Measurements from ENCODE around the gene SUV39H1.
"Not testable (repeated sequence)": the region's sequence is repeated elsewhere in the genome, so short reads cannot be mapped to it uniquely, and the experiment has no call there.

SUV39H1 gene

DNA sequence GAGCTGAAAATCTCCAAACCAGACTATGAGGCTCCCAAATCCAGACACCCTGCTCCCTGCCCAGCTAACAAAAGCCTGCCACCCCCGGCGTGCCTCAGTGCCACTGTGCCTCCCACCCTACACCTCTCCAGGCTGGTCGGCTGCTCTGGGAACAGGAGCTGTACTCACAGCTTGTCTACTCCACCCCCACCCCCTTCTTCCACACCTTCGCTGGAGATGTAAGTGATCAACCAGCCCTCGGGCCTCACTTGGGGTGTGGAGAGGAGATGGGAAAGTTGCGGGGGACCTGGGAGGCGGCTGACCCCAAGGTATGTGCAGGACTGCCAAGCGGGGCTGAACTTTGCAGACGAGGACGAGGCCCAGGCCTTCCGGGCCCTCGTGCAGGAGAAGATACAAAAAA is 11.1 kb upstream of the SUV39H1 start:
- DNase-seq (ENCODE audit: low spot score): no peak

GRCh38 chrX:48688531-48689150 is 7.9 kb upstream of the SUV39H1 start:
- no peak for DNase-seq (ENCODE audit: low spot score)

DNA sequence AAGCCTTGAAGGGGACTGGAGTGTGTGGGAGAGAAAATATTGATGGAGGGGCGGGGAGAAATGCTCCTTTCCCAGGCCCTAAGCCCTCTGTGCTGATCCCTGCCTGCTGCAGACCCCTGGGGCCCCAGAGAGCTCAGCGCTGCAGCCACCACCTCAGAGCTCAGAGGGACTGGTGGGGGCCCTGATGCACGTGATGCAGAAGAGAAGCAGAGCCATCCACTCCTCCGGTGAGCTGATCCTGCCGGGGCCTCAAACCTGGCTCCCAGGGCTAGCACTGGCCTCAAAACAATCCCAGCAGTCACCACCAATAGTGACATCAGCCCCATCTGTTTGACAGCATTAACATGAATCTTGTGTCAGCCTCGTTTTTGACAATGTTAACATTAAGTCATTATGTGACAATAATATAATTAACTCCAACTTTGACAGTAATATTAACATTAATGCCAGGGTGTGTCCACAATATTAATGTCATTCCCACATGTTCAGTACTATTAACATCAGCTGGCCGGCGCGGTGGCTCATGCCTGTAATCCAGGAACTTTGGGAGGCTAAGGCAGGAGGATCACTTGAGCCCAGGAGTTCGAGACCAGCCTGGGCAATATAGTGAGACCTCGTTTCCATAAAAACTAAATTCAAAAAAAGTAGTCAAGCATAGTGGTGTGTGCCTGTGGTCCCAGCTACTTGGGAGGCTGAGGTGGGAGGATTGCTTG is 7.2 kb upstream of the SUV39H1 start:
- DNase-seq (ENCODE audit: low spot score): no peak

GRCh38 chrX:48691746-48692145 is 4.8 kb upstream of the SUV39H1 start:
- DNase-seq (ENCODE audit: low spot score): not testable (repeated sequence)

DNA sequence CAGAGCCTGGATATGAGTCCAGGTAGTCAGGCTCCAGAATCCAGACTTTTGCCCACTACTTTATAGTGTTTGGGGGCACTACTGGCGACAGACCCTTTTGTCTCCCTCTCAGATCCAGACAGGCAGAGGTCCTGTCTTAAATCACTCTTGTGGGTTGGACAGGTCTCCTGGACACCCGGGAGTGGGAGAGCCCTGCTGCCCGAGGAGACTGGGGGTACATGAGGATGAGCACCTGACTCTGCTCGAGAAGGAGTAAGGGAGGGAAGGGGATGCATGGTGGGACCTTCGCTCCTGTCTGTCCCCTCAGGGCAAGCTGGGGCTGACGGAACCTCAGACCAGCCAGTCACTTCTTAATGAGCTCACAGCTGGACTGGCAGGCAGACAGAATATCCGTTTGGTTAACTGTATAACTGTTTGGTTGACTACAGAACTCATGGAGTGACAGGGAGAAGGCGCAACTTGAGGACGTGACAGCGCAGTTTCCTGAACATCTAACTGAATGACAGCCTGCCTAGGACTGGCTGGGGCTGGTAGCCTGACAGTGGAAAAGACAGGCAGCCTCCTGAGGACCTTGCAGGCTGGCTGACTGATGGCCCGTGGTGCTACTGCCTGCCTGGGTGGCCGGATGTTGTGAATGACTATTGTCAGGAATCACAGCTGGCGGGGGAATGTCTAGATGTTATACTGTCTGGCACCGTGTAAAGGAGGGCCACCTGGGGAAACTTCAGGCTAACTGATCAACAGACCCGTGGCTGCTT is 1.6 kb upstream of the SUV39H1 start:
- no peak for DNase-seq (ENCODE audit: low spot score)

DNA sequence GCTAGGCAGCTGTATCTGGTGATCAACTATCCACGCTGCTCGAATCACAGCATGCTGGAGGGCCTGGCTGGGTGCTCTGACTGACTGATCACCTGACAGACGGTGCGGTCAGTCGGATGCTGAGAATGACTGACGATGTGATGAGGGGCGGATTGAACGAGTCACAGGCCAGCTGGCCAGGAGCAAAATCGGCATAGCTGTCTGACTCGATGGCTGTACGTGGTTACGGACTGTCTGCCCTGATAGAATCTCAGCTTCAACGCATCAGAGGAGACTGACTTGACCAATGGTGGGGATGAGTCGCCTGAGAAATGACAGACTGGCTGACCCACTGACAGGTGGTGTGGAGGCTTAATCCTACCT is 1.0 kb upstream of the SUV39H1 start:
- no peak for DNase-seq (ENCODE audit: low spot score)

GRCh38 chrX:48695925-48696300 is 621 bp upstream of the SUV39H1 start:
- DNase-seq (ENCODE audit: low spot score): peak; percentile 60

DNA sequence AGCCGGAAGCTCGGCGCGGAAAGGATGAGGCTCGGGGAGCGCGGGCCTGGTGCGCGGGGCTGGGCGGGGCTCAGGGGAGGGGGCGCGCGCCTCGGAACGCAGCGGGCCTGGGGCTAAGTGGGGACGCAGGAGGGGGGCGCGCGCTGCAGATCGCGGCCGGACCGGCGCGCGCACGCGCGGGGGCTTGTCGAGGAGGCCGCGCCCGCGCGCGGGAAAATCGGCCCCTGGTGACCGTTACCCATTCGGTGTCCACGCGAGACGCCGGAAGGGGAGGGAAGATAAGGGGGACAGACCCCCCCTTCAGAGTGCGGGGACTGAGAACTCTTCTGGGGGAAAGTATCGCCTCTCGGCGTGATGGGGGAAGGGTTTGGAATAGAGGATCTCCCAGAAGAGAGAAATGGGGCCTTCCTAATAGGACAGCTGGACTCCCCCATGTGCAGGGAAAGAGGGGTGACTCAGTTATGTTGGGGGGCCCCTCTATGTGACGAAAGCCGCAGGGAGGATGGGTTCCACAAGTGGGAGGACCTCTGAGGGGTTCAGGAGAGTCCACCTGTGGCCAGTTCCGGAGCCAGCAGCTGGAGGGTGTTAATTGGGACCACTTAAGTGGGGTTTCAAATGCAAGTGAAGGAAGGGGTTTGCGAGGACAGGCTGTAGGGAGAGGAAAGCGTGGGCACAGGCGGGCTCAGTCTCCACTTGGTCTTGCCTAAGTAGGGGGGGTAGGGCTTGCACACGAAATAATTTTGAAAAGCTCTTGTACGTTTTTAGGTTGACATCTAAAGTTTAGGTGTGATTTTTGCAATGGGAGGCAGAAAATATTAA is 584 bp downstream of the SUV39H1 start:
- peak; percentile 84 for DNase-seq (ENCODE audit: low spot score)

GRCh38 chrX:48698306-48698705 is 1.8 kb downstream of the SUV39H1 start:
- no peak for DNase-seq (ENCODE audit: low spot score)

DNA sequence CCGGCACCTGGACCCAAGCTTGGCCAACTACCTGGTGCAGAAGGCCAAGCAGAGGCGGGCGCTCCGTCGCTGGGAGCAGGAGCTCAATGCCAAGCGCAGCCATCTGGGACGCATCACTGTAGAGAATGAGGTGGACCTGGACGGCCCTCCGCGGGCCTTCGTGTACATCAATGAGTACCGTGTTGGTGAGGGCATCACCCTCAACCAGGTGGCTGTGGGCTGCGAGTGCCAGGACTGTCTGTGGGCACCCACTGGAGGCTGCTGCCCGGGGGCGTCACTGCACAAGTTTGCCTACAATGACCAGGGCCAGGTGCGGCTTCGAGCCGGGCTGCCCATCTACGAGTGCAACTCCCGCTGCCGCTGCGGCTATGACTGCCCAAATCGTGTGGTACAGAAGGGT is 3.7 kb downstream of the SUV39H1 start:
- DNase-seq (ENCODE audit: low spot score): no peak

DNA sequence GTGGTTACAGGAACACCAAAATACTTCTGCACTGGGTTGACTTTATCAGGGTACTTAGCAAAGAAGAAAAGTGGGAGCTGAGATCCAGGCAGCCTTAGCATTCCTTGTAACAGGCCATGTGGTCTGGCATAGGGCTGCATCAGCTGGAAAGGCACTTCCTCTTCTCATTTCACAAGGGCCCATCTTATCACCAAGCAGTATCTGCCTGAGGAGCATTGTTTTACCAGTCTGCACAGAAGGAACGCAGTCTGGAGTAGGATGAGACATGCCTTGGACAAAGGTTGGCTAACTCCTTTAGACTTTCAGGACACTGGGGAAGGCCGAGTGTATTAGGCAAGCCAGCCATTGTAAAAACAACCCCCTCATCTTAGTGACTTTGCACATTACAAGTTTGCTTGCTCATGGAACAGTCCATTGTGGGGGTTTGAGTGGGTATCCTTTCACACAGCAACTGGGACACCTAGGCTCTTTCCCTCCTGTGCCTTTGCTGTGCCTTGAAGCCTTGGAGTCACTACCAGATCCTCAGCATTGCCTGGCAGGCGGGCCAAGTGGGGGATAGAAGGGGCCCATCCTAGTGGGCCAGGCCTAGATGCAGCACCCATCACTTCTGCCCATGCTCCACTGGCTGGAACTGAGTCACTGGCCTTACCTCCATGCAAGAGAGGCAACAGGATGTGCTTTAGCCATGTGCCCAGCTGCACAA is 4.6 kb downstream of the SUV39H1 start:
- no peak for DNase-seq (ENCODE audit: low spot score)

GRCh38 chrX:48702032-48702431 is 5.5 kb downstream of the SUV39H1 start:
- no peak for DNase-seq (ENCODE audit: low spot score)

DNA sequence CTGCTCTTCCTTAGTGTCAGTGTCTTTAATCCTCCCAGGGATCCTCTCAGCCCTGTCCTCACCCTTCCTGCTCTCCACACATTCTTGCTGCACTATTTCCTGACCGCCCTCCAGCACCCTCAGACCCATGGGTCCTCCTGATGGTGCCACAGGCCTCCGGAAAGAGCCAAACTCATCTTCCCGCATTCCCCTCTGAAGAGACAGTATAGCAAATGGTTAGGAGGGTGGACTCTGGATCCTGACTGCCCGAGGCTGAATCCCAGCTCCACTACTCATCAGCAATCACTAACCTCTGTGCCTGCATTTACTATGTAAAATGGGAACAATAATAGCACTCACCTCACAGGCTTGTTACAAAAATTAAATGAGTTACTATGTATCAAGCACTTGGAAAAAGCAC is 6.2 kb downstream of the SUV39H1 start:
- no peak for DNase-seq (ENCODE audit: low spot score)

DNA sequence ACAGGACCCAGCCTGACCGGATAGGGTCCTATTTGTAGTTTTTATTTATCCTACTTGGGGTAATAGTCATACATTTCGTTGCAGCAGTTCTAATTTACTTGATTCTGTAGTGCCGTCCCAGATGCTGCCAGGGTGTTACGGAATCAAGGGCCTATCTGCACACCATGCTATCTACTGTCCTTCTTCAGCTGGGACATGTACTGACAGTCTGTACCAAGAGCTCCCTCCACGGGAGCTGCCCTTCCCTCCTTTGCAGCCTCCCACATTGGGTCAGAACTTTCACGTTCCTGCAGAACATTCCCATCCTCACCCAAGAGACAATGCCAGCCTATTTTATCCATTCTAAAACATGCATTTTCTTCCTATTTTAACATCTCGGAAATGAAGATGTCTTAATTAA is 6.7 kb downstream of the SUV39H1 start:
- DNase-seq (ENCODE audit: low spot score): no peak

DNA sequence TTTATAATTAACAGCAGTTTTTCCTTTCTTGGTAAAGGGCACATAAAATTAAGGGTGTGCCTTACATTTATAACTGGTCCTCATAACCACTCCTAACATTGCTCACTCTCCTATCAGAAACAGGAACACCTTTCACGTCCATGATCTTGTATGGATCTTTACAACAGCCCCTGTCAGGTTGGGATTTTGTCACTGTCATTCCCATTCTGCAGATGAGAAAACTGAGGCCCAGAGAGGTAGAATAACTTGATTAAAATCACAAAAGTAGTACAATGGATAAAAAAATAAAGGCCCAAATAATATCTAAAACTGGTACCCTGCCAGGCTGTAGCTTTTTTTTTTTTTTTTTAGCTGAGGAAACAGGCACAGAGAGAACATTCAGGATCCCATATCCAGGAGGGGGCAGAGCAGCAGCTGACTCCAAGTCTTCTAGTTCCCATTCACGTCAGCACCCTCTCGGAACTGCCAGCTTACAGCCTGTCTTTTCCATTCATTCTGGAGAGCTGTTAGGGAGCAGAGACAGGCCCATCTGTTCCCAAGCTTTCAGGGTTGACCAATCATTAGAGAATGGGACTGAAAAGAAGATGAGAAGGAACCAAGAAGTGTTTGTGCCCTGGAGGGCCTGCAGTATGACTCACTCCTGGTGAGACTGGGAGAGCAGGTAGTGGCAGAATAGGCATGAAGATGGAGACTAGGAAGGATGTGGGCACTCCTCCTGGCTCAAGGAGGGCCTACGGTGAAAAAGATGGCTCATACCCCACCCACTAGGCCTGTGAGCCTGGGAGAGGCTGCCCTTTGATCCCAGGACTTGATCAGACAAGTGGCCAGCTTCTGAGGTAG is 7.3 kb downstream of the SUV39H1 start:
- no peak for DNase-seq (ENCODE audit: low spot score)

DNA sequence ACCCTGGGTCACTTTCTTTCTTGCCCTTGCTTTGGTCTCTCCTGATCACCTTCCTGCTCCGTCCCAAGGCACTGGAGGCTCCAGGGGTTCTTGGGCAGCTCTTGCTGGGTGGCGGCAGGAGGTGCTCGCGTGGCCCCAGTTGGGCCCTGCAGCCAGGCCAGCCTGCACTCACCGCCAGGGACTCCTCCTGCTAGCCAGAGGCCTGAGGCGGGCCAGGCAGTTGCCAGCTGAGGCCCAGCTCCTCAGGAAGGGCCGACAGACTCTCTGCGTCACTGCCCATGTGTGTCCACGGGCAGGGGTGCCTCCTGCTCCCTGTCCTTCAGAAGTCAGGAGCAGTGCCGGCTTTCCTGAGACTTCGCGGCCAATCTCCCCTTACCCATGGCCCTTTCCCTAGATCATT is 9.3 kb downstream of the SUV39H1 start:
- no peak for DNase-seq (ENCODE audit: low spot score)

DNA sequence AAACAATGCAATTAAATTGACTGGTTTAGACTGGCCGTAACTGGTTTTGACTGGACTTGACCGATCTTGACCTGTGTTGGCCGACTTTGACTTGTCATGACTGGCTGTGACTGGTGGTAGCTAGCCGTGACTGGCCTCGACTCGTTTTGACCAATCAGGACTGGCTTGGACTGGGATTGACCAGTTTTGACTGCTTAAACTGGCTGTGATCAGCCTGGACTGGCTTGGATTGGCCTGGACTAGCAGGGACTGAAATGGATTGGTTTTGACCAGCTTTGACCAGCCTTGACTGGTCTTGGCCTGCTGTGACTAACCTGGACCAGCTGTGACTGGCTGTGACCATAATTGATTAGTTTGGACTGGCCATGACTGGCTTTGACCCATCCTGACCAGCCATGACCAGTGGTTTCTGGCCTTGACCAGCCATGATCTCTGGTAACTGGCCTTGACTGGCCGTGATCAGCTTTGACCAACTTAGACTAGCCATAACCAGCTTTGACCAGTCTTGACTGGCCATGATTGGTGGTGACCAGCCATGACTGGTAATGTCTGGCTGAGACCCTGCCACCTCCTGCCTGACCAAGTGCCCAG is 13.1 kb downstream of the SUV39H1 start:
- no peak for DNase-seq (ENCODE audit: low spot score)

- DNase-seq (ENCODE audit: low spot score): no peak
These were observed 14.8 kb downstream of the SUV39H1 start for GRCh38 chrX:48711162-48711928.

DNA sequence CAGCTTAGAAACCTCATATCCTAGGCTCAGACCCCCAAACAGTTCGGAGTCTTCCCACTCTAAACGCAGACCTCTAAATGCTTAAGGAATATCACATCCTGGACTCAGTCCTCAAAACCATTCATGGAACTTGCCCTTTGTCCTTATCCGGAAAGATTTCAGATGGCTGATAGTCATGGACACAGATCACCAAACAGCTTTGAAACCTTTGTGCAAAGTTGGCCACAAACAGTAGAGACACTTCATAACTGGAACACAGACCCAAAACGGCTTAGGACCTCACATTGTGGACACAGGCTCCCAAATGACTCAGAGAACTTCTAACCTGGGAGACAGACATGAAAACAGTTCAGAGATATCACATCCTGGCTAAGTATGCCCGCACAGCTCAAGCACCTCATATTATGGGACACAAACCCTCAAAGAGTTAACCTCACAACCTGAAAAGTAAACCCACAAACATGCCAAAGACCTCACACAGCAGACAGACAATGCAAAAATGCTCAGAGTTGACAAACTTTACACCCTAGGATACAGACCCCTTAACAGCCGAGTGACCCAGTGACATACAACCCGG is 15.5 kb downstream of the SUV39H1 start:
- no peak for DNase-seq (ENCODE audit: low spot score)

All from D341Med (cell line).